Suprapubic skin (tissue), 4 donors: ENCODE results near the gene CPS1.

Source experiments
- CTCF ChIP-seq, 2 donors: fragments of 200-600 bp in 1 of 2; fragments of 450-650 bp in 1 of 2; sonication (generic) in 1 of 2; IDR thresholded peaks; one replicate each; pipeline ENCODE4 v1.5.1; 2016 to 2019; ENCODE audit warnings: antibody characterized with exemption in 2 of 2, mild to moderate bottlenecking in 1 of 2, moderate library complexity in 1 of 2
- EP300 ChIP-seq: sonication (generic); formaldehyde crosslinking; IDR thresholded peaks from one replicate; pipeline ENCODE4 v1.6.1; 2017; ENCODE audit warnings: antibody characterized with exemption
- POLR2A ChIP-seq, 2 donors: fragments of 450-650 bp; IDR thresholded peaks; one replicate each; pipeline ENCODE4 v1.6.1; 2017; ENCODE audit warnings: antibody characterized with exemption in 2 of 2, mild to moderate bottlenecking in 2 of 2, moderate library complexity in 2 of 2
- POLR2AphosphoS5 ChIP-seq, 3 donors: sonication (generic); formaldehyde crosslinking; IDR thresholded peaks; one replicate each; pipeline ENCODE4 v1.6.1; 2017; ENCODE audit warnings: antibody characterized with exemption in 3 of 3

- TF ChIP-seq CTCF (IDR thresholded peaks at IDR 0.05), result no peak
- no peak for TF ChIP-seq POLR2A (IDR thresholded peaks at IDR 0.05)
- no peak for TF ChIP-seq EP300
- TF ChIP-seq POLR2AphosphoS5 (IDR thresholded peaks at IDR 0.05), result no peak
Observed at GRCh38 chr2:210558708-210559107, 2.3 kb downstream of the CPS1 start.
